Raji (cell line): ENCODE measurements around the gene KMT5C.

Experiments used
- POLR2A ChIP-seq: IDR thresholded peaks from 2 replicates; pipeline ENCODE4 v1.6.1; 2011; ENCODE audit warnings: low read depth, low read length, control low read depth; ENCODE audit not compliant: insufficient read depth

KMT5C gene

DNA sequence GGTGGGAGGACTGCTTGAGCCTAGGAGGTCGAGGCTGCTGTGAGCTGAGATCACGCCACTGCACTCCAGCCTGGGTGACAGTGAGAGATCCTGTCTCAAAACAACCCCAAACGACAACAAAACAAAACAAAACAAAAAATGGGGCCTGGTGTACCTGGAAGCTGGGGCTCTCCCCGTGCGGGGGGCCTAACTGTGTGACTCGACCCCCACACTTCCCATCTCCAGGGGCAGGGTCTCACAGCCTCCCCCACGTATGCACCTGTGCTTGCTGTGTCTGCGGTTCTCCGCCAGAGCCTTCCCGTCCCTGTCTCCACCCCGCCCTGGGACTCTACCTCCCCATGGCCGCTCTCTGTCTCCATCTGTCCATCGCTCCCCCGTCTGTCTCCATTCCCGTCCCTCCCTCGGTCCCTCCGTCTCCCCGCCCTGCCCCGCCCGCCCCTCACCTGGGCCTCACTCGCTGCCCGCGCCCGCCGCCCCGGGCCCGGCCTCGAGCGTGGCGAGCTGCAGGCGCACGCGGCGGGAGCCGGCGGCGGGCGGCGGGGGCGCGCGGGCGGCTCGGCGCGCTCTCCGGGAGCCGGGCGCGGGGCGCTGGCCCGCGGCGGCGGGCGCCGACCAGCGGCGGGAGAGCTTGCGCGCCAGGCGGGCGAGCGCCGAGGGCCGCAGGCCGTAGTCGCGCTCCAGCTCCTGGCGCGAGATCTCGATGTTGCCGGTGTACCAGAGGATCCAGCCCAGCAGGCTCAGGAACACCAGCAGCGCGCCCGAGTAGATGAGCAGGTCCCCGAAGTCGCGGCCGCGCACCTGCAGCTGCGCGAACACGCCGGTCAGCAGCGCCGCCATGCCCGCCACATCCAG, 43.8 kb downstream of the KMT5C start:
- peak; percentile 41 for TF ChIP-seq POLR2A

DNA sequence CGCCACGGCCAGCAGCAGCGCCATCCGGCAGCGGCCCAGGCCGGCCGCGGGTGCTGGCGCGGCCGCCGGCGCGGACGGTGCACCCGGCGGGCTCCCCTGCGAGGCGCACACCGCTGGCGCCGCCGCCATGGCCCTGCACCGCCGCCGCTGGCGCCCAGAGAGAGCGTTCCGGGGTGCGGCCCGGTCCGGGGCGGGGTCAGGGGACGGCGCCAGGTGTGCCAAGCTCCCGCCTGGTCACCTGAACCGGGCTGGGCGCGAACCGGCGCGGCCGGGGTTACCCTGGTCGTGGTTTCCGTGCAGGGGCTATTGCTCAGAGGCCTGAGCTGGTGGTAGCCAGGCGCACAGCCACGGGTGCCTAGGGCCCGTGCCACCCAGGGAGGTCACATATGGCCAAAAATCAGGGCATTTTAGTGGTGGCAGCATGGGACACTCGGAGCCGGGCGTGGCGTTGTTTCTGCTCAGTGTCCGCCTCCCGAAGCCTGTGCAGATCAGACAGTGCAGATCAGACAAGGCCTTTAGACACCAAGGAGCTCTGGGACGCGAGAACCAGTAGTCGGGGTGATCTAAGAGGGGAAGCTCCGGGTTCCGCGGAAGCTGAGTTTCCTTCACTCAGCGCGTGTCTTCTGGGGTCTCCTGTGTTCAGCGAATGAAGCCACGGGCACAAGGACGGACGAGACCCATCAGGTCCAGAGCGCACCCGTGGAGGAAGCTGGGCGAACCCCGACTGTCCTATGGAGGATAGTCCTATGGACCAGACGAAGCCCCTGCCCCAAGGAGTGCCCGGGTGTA, 44.6 kb downstream of the KMT5C start, which contains the start of gene TMEM238:
Gene TMEM238, minus strand, starts transcription at position 162 of the 789 bp plus-strand sequence. Its CDS starts 33 bp downstream, at position 129.
- TF ChIP-seq POLR2A, result peak; percentile 53

DNA sequence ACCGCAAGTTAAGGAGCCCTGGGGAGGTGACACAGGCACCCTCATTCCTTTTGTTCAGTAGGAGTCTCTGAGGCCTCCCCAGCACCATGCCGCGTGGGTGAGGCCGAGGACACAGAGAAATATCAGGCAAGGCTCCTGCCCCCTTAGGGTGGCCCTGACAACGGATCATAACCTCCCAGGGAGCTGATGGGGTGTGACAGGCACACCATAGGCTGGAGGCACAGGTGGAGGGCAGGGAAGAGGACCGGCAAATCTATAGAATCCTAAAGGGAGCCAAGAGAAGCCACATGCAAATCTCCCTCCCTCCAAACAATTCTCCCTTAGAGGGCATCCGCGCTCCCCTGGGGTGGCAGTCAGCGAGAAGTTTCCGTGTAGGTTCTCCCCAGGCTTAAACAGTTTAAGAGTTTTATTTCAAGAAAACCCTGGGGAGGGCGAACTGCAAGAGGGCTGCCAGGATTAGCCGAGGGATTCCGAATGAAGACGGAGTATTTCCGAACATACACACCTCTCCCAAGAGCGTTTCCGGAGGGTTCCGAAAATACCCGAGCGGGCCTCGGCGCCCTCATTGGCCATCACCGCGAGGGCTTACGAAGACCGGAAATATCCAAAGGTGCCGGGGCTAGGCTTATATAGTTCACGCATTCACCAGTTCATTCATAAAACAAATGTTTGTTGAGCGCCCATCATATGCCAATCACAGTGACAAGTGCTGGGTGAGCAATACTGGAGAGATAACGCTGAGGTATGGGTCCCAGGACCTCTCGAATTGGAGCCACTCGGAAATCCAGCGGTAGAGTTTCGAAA, 45.4 kb downstream of the KMT5C start:
- TF ChIP-seq POLR2A, result 0 out of 2 replicates have a peak, but pooled peaks have one; percentile 6

DNA sequence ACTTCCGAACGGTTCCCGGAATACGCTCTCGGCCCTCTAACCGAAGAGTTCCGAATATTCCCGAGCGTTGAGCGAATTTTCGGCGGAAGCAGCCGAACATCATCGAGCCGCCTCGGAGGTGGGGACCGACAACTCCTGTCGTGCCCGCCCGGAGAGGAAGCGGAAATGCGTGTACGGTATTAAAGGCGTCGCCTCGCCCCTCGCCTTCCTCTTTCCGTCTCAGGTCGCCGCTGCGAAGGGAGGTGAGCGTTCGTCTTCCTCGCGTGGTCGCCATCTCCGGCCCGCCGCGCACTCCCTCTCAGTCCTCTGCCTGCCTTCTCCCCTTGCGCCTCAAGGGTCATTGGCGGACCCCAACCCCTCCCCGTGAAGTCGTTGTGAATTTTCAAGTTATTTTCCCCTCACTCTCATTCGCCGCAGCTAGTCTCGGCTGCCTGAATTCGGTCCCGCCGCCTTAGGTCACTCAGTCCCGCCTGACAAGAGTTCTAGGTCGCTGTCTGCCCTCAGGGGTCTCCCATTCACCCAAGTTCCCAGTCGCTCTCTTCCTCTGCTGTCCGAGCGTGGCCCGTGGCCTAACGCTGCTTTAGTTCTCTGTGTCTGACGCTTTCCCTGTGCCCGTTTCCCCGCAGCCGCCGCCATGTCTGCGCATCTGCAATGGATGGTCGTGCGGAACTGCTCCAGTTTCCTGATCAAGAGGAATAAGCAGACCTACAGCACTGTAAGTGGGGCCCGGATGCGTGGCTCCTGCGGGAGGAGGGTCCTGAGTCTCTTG, 46.2 kb downstream of the KMT5C start, which contains the start of gene RPL28:
Gene RPL28, plus strand, starts transcription at position 209 of the 769 bp plus-strand sequence. Its CDS starts 426 bp downstream, at position 635.
- peak; percentile 100 for TF ChIP-seq POLR2A

DNA sequence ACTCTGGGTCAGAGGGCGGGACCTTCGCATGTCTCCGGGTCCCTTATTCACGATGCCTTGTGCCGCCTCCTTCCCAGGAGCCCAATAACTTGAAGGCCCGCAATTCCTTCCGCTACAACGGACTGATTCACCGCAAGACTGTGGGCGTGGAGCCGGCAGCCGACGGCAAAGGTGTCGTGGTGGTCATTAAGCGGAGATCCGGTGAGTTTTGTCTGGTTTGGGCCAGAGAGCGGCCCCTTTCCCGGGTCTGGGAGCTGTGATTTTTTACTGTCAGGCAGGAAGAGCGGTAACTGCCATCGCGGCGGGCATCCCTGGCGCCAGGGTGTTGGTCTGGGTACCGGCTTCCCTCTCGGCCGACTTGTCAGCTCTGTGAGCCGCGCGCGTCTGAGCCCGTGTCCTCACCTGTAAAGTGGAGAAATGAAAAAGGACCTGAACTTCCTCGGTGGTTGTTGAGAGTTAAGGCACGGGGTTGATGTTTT, 46.9 kb downstream of the KMT5C start:
- TF ChIP-seq POLR2A, result no peak

DNA sequence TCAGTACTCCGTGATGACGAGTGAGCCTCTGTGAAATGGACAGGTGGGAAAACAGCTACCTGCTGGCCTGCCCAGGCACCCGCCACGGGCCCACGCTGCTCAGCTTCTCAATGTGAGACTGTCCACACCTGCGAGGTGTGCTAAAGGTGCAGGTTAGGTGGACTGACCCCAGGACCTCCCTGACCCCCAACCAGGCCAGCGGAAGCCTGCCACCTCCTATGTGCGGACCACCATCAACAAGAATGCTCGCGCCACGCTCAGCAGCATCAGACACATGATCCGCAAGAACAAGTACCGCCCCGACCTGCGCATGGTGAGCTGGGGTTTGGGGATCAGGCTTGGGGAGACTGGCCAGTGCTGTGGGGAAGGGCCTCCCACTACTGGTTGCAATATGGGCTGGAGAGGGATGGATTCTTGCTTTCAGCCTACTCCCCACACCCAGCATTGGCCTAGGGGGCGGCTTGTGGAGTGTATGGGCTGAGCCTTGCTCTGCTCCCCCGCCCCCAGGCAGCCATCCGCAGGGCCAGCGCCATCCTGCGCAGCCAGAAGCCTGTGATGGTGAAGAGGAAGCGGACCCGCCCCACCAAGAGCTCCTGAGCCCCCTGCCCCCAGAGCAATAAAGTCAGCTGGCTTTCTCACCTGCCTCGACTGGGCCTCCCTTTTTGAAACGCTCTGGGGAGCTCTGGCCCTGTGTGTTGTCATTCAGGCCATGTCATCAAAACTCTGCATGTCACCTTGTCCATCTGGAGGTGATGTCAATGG, 48.2 kb downstream of the KMT5C start:
- no peak for TF ChIP-seq POLR2A

DNA sequence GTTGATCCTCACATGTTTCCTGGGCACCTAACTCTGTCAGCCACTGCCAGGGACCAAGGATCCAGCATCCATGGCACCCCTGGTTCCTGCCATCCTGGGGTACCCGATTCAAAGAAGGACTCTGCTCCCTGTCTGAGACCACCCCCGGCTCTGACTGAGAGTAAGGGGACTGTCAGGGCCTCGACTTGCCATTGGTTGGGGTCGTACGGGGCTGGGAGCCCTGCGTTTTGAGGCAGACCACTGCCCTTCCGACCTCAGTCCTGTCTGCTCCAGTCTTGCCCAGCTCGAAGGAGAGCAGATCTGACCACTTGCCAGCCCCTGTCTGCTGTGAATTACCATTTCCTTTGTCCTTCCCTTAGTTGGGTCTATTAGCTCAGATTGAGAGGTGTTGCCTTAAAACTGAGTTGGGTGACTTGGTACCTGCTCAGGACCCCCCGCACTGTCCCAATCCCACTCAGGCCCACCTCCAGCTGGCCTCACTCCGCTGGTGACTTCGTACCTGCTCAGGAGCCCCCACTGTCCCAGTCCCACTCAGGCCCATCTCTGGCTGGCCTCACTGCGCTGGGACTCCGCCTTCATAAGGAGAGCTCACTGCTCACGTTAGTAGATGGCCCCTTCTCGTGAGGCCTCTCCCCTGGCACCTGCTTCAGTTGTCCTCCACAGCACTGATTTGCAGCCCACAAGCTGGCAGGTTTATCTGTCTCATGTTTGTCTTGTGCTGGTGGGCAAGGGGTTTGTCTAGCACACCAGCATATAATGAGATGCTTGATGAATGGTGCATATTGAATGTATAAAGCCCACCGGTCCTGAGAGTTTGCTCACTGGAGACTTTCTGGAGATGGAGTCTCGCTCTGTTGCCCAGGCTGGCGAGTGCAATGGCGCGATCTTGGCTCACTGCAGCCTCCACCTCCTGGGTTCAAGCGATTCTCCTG, 50.0 kb downstream of the KMT5C start:
- TF ChIP-seq POLR2A, result peak; percentile 19; the same call in 1 of the 2 replicates

DNA sequence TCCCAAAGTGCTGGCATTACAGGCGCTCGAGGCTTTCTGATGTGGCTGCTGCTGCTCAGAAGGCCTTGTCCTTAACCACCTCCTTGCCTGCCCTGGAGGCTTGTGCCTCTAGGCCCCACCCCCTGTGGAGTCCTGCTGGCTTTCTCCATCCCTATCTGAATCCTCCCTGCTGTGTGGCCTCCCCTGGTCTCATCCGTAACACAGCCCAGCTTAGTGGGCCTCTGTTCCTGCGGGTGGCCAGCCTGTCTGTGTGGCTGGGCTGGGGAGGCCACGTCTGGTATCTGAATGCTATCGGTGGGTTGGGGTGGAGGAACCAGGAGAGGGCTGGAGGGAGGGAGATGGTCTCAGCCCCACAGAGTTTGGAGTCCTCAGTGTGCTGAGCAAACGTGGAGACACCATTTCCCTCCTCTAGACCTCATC, 50.8 kb downstream of the KMT5C start:
- TF ChIP-seq POLR2A, result peak; percentile 34

DNA sequence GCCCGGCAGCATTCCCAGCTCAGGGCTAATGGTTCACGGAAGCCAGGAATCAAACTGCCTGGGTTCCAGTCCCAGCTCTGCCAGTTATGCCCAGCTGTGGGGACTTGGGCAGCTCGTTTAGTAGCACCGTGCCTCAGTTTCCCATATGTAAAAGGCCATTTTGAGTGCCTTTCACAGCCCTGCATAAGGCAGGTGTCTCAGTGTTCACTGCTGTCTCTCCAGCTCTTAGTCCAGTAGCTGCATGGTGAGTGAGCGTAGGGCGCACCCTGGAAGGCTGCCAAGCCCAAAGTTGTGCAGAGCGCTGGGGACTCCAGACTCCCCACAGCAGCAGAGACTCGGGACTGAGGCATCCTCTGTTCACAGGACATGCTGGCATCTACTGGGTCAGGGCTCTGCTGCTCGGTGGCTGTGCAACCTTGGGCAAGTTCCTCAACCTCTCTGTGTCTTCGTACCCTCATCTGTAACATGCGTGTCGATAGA, 51.6 kb downstream of the KMT5C start:
- peak; percentile 50; the same call in 1 of the 2 replicates for TF ChIP-seq POLR2A

DNA sequence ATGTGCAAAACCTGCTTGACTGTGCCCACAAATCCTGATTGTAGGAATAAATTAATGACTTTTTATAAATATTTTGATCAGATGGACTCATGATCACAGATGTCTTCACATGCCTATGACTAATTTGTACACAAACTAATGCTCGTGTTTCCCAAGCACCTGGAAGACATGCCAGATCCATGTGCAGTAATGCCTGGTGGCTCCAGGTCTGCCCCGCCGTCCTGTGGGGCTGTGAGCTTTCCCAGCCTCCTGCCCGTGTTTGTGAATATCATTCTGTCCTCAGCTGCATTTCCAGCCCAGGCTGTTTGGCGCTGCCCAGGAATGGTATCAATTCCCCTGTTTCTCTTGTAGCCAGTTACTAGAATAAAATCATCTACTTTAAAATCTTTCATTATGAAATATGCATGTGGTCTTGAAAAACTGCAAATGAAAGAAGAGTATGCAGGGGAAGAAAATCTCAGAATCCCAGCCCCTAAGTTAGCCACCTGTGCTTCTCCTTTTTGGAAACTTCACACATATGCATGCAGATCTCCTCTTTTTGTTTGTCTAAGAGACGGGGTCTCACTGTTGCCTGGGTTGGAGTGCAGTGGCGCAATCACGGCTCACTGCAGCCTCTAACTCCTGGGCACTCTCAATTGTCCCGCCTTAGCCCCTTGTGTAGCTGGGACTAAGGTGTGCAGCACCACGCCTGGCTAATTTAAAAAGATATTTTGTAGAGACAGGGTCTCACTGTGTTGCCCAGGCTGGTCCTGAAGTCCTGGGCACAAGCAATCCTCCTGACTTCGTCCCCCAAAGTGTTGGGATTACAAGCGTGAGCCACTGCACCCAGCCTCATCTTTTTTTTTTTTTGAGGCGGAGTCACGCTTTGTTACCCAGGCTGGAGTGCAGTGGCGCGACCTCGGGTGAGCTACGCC, 52.3 kb downstream of the KMT5C start:
- TF ChIP-seq POLR2A, result no peak
